ENCODE measurements around the gene P3H3. TPM values are rescaled to one million over a fixed set of nuclear protein-coding genes. Genes with fewer than 3 reads are reported as not detected.
A peak's percentile ranks its signal among the peaks of the same experiment; 100 is the strongest.

The P3H3 gene
- total and polyA plus RNA-seq, 4 donors: 0.42 to 1.9 (median 1.6) TPM

DNA sequence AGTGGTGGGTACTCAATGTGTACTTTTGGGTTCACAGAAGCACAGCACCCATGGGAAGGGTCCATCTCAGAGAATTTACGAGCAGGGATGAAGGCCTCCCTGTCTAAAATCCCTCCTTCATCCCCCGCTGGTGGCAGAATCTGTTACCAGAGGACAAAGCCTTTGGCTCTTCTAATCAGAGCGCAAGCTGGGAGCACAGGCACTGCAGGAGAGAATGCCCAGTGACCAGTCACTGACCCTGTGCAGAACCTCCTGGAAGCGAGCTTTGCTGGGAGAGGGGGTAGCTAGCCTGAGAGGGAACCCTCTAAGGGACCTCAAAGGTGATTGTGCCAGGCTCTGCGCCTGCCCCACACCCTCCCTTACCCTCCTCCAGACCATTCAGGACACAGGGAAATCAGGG, 8.0 kb upstream of the P3H3 start:
- no peak for DNase-seq (ENCODE audit: low spot score)
- no peak for TF ChIP-seq RXRA (IDR thresholded peaks at IDR 0.05)
- TF ChIP-seq, protein P1, sequence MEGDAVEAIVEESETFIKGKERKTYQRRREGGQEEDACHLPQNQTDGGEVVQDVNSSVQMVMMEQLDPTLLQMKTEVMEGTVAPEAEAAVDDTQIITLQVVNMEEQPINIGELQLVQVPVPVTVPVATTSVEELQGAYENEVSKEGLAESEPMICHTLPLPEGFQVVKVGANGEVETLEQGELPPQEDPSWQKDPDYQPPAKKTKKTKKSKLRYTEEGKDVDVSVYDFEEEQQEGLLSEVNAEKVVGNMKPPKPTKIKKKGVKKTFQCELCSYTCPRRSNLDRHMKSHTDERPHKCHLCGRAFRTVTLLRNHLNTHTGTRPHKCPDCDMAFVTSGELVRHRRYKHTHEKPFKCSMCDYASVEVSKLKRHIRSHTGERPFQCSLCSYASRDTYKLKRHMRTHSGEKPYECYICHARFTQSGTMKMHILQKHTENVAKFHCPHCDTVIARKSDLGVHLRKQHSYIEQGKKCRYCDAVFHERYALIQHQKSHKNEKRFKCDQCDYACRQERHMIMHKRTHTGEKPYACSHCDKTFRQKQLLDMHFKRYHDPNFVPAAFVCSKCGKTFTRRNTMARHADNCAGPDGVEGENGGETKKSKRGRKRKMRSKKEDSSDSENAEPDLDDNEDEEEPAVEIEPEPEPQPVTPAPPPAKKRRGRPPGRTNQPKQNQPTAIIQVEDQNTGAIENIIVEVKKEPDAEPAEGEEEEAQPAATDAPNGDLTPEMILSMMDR (IDR thresholded peaks at IDR 0.05; ENCODE audit: low read depth, low read length, missing input control): no peak
- TF ChIP-seq RAD21 (IDR thresholded peaks at IDR 0.05): no peak
- TF ChIP-seq GABPA (IDR thresholded peaks at IDR 0.05 in 1 of 2, conservative IDR thresholded peaks at IDR 0.05 in 1 of 2): no peak
- TF ChIP-seq NR2F2 (IDR thresholded peaks at IDR 0.05): no peak
- no peak for TF ChIP-seq SP1 (IDR thresholded peaks at IDR 0.05)
- TF ChIP-seq, protein P2, sequence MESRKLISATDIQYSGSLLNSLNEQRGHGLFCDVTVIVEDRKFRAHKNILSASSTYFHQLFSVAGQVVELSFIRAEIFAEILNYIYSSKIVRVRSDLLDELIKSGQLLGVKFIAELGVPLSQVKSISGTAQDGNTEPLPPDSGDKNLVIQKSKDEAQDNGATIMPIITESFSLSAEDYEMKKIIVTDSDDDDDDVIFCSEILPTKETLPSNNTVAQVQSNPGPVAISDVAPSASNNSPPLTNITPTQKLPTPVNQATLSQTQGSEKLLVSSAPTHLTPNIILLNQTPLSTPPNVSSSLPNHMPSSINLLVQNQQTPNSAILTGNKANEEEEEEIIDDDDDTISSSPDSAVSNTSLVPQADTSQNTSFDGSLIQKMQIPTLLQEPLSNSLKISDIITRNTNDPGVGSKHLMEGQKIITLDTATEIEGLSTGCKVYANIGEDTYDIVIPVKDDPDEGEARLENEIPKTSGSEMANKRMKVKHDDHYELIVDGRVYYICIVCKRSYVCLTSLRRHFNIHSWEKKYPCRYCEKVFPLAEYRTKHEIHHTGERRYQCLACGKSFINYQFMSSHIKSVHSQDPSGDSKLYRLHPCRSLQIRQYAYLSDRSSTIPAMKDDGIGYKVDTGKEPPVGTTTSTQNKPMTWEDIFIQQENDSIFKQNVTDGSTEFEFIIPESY (IDR thresholded peaks at IDR 0.05): no peak
- TF ChIP-seq EGR1 (IDR thresholded peaks at IDR 0.05; ENCODE audit: low read depth in 2 of 2): no peak
- no peak for TF ChIP-seq HNF4G (IDR thresholded peaks at IDR 0.05)
- TF ChIP-seq, protein P3, sequence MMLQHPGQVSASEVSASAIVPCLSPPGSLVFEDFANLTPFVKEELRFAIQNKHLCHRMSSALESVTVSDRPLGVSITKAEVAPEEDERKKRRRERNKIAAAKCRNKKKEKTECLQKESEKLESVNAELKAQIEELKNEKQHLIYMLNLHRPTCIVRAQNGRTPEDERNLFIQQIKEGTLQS (IDR thresholded peaks at IDR 0.05): no peak
- no peak for TF ChIP-seq JUND (IDR thresholded peaks at IDR 0.05)
- no peak for TF ChIP-seq FOXA1 (IDR thresholded peaks at IDR 0.05)
- TF ChIP-seq, protein P4, sequence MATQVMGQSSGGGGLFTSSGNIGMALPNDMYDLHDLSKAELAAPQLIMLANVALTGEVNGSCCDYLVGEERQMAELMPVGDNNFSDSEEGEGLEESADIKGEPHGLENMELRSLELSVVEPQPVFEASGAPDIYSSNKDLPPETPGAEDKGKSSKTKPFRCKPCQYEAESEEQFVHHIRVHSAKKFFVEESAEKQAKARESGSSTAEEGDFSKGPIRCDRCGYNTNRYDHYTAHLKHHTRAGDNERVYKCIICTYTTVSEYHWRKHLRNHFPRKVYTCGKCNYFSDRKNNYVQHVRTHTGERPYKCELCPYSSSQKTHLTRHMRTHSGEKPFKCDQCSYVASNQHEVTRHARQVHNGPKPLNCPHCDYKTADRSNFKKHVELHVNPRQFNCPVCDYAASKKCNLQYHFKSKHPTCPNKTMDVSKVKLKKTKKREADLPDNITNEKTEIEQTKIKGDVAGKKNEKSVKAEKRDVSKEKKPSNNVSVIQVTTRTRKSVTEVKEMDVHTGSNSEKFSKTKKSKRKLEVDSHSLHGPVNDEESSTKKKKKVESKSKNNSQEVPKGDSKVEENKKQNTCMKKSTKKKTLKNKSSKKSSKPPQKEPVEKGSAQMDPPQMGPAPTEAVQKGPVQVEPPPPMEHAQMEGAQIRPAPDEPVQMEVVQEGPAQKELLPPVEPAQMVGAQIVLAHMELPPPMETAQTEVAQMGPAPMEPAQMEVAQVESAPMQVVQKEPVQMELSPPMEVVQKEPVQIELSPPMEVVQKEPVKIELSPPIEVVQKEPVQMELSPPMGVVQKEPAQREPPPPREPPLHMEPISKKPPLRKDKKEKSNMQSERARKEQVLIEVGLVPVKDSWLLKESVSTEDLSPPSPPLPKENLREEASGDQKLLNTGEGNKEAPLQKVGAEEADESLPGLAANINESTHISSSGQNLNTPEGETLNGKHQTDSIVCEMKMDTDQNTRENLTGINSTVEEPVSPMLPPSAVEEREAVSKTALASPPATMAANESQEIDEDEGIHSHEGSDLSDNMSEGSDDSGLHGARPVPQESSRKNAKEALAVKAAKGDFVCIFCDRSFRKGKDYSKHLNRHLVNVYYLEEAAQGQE (IDR thresholded peaks at IDR 0.05): no peak
- no peak for TF ChIP-seq YY1 (IDR thresholded peaks at IDR 0.05)
- TF ChIP-seq FOXA2 (IDR thresholded peaks at IDR 0.05): no peak
- TF ChIP-seq TAF1 (conservative IDR thresholded peaks at IDR 0.05): no peak
- TF ChIP-seq HNF4A (conservative IDR thresholded peaks at IDR 0.05): no peak
- TF ChIP-seq, protein P5, sequence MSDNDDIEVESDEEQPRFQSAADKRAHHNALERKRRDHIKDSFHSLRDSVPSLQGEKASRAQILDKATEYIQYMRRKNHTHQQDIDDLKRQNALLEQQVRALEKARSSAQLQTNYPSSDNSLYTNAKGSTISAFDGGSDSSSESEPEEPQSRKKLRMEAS (IDR thresholded peaks at IDR 0.05): no peak
- Histone ChIP-seq H3K27me3 (ENCODE audit: control insufficient read depth in 4 of 4, insufficient read depth in 4 of 4, low read length in 3 of 4) (no peaks in the 10 kb centered on the region), H3K9me3 (ENCODE audit: control insufficient read depth in 4 of 4, low read length in 3 of 4) (no peaks in the 10 kb centered on the region), H3K36me3 (ENCODE audit: control insufficient read depth in 4 of 4, insufficient read depth in 3 of 4, low read depth in 1 of 4, low read length in 3 of 4) (no peaks in the 10 kb centered on the region), H3K4me3 (ENCODE audit: low read depth in 1 of 3, low read length in 3 of 3) (peak overlapping the region in 2 of 3 donors; percentile 4 to 40), H3K4me1 (ENCODE audit: control insufficient read depth in 4 of 4, insufficient read depth in 4 of 4, low read length in 3 of 4) (peaks cover 0 to 38% (median 29%) of the 10 kb centered on the region in 4 donors), H3K9ac (ENCODE audit: low read depth in 1 of 2, low read length in 2 of 2) (peak overlapping the region in 1 of 2 donors; percentile 23), H3K27ac (ENCODE audit: low read depth in 1 of 2, low read length in 2 of 2) (peak overlapping the region; percentile 40 to 72)
- WGBS: 51% methylated on average over 5 of the region's 5 CpGs

Data from liver (tissue), 9 donors.